Measurements from ENCODE around the gene MYO5A. TPM values are rescaled to one million over a fixed set of nuclear protein-coding genes. Genes with fewer than 3 reads are reported as not detected.
"Not testable (repeated sequence)": the region's sequence is repeated elsewhere in the genome, so short reads cannot be mapped to it uniquely, and the experiment has no call there.

MYO5A gene
- total RNA-seq, 1 donor from 2014 or later: 9.4 TPM

- Histone ChIP-seq H3K4me3 (ENCODE audit: low read length in 3 of 3) (peak overlapping the region in 1 of 3 donors; percentile 86), H3K9ac (ENCODE audit: low read depth in 1 of 3, low read length in 3 of 3) (peak overlapping the region in 1 of 3 donors; percentile 41), H3K27ac (ENCODE audit: low read depth, low read length) (peak overlapping the region; percentile 93), H3K4me1 (ENCODE audit: control insufficient read depth in 3 of 3, insufficient read depth in 3 of 3, low read length in 3 of 3) (peaks cover 23 to 35% (median 27%) of the 10 kb centered on the region in 3 donors)
- H3K36me3 ChIP-seq (ENCODE audit: control insufficient read depth in 3 of 3, insufficient read depth in 3 of 3, low read length in 3 of 3); H3K27me3 ChIP-seq (ENCODE audit: control insufficient read depth in 3 of 3, insufficient read depth in 3 of 3, low read length in 3 of 3); H3K9me3 ChIP-seq (ENCODE audit: control insufficient read depth in 3 of 3, low read length in 3 of 3): not testable (repeated sequence)
Measured at GRCh38 chr15:52565417-52566358, 37.0 kb upstream of the MYO5A start.

- H3K36me3 ChIP-seq (ENCODE audit: control insufficient read depth in 3 of 3, insufficient read depth in 3 of 3, low read length in 3 of 3): no peaks in the 10 kb centered on the region
- peaks cover 30 to 37% (median 36%) of the 10 kb centered on the region in 3 donors for H3K4me1 ChIP-seq (ENCODE audit: control insufficient read depth in 3 of 3, insufficient read depth in 3 of 3, low read length in 3 of 3)
- H3K27ac ChIP-seq (ENCODE audit: low read depth, low read length): no peak overlapping the region
- H3K9me3 ChIP-seq (ENCODE audit: control insufficient read depth in 3 of 3, low read length in 3 of 3): no peaks in the 10 kb centered on the region
- H3K4me3 ChIP-seq (ENCODE audit: low read length in 3 of 3): no peak overlapping the region
- H3K27me3 ChIP-seq (ENCODE audit: control insufficient read depth in 3 of 3, insufficient read depth in 3 of 3, low read length in 3 of 3): no peaks in the 10 kb centered on the region
- no peak overlapping the region for H3K9ac ChIP-seq (ENCODE audit: low read depth in 1 of 3, low read length in 3 of 3)
Measured at GRCh38 chr15:52563501-52564060, 34.9 kb upstream of the MYO5A start.

GRCh38 chr15:52559575-52559974 is 30.9 kb upstream of the MYO5A start:
- peaks cover 0 to 8% (median 5%) of the 10 kb centered on the region in 3 donors for H3K36me3 ChIP-seq (ENCODE audit: control insufficient read depth in 3 of 3, insufficient read depth in 3 of 3, low read length in 3 of 3)
- no peaks in the 10 kb centered on the region for H3K9me3 ChIP-seq (ENCODE audit: control insufficient read depth in 3 of 3, low read length in 3 of 3)
- H3K9ac ChIP-seq (ENCODE audit: low read depth in 1 of 3, low read length in 3 of 3): no peak overlapping the region
- H3K27me3 ChIP-seq (ENCODE audit: control insufficient read depth in 3 of 3, insufficient read depth in 3 of 3, low read length in 3 of 3): no peaks in the 10 kb centered on the region
- no peak overlapping the region for H3K27ac ChIP-seq (ENCODE audit: low read depth, low read length)
- H3K4me1 ChIP-seq (ENCODE audit: control insufficient read depth in 3 of 3, insufficient read depth in 3 of 3, low read length in 3 of 3): peaks cover 12 to 26% (median 25%) of the 10 kb centered on the region in 3 donors
- H3K4me3 ChIP-seq (ENCODE audit: low read length in 3 of 3): no peak overlapping the region

GRCh38 chr15:52559022-52559421 is 30.3 kb upstream of the MYO5A start:
- Histone ChIP-seq H3K4me1 (ENCODE audit: control insufficient read depth in 3 of 3, insufficient read depth in 3 of 3, low read length in 3 of 3) (peaks cover 10 to 23% (median 23%) of the 10 kb centered on the region in 3 donors), H3K9me3 (ENCODE audit: control insufficient read depth in 3 of 3, low read length in 3 of 3) (no peaks in the 10 kb centered on the region)

GRCh38 chr15:52558196-52558595 is 29.5 kb upstream of the MYO5A start:
- H3K4me3 ChIP-seq (ENCODE audit: low read length in 3 of 3): no peak overlapping the region
- no peaks in the 10 kb centered on the region for H3K27me3 ChIP-seq (ENCODE audit: control insufficient read depth in 3 of 3, insufficient read depth in 3 of 3, low read length in 3 of 3)
- H3K4me1 ChIP-seq (ENCODE audit: control insufficient read depth in 3 of 3, insufficient read depth in 3 of 3, low read length in 3 of 3): peaks cover 9 to 24% (median 18%) of the 10 kb centered on the region in 3 donors
- no peaks in the 10 kb centered on the region for H3K9me3 ChIP-seq (ENCODE audit: control insufficient read depth in 3 of 3, low read length in 3 of 3)
- peak overlapping the region; percentile 57 for H3K27ac ChIP-seq (ENCODE audit: low read depth, low read length)
- peak overlapping the region in 1 of 3 donors; percentile 47 for H3K9ac ChIP-seq (ENCODE audit: low read depth in 1 of 3, low read length in 3 of 3)
- peaks cover 0 to 9% (median 5%) of the 10 kb centered on the region in 3 donors for H3K36me3 ChIP-seq (ENCODE audit: control insufficient read depth in 3 of 3, insufficient read depth in 3 of 3, low read length in 3 of 3)

More at GRCh38 chr15:52559022-52559421, 30.3 kb upstream of the MYO5A start:
- H3K36me3 ChIP-seq (ENCODE audit: control insufficient read depth in 3 of 3, insufficient read depth in 3 of 3, low read length in 3 of 3): peaks cover 0 to 9% (median 5%) of the 10 kb centered on the region in 3 donors
- no peak overlapping the region for H3K27ac ChIP-seq (ENCODE audit: low read depth, low read length)
- H3K9ac ChIP-seq (ENCODE audit: low read depth in 1 of 3, low read length in 3 of 3): no peak overlapping the region
- no peak overlapping the region for H3K4me3 ChIP-seq (ENCODE audit: low read length in 3 of 3)
- no peaks in the 10 kb centered on the region for H3K27me3 ChIP-seq (ENCODE audit: control insufficient read depth in 3 of 3, insufficient read depth in 3 of 3, low read length in 3 of 3)

GRCh38 chr15:52557274-52557641 is 28.6 kb upstream of the MYO5A start:
- H3K36me3 ChIP-seq (ENCODE audit: control insufficient read depth in 3 of 3, insufficient read depth in 3 of 3, low read length in 3 of 3): peaks cover under 1 to 11% (median 5%) of the 10 kb centered on the region in 3 donors
- H3K27ac ChIP-seq (ENCODE audit: low read depth, low read length): peak overlapping the region; percentile 74
- no peaks in the 10 kb centered on the region for H3K27me3 ChIP-seq (ENCODE audit: control insufficient read depth in 3 of 3, insufficient read depth in 3 of 3, low read length in 3 of 3)
- H3K9me3 ChIP-seq (ENCODE audit: control insufficient read depth in 3 of 3, low read length in 3 of 3): no peaks in the 10 kb centered on the region
- H3K9ac ChIP-seq (ENCODE audit: low read depth in 1 of 3, low read length in 3 of 3): peak overlapping the region in 2 of 3 donors; percentile 64 to 80
- peaks cover 9 to 24% (median 17%) of the 10 kb centered on the region in 3 donors for H3K4me1 ChIP-seq (ENCODE audit: control insufficient read depth in 3 of 3, insufficient read depth in 3 of 3, low read length in 3 of 3)
- peak overlapping the region in 1 of 3 donors; percentile 73 for H3K4me3 ChIP-seq (ENCODE audit: low read length in 3 of 3)

GRCh38 chr15:52556524-52557273 is 28.0 kb upstream of the MYO5A start:
- H3K27ac ChIP-seq (ENCODE audit: low read depth, low read length): peak overlapping the region; percentile 74
- H3K4me3 ChIP-seq (ENCODE audit: low read length in 3 of 3): peak overlapping the region in 2 of 3 donors; percentile 29 to 73
- peaks cover 10 to 24% (median 17%) of the 10 kb centered on the region in 3 donors for H3K4me1 ChIP-seq (ENCODE audit: control insufficient read depth in 3 of 3, insufficient read depth in 3 of 3, low read length in 3 of 3)

GRCh38 chr15:52552303-52552702 is 23.6 kb upstream of the MYO5A start:
- H3K4me3 ChIP-seq (ENCODE audit: low read length in 3 of 3): no peak overlapping the region
- H3K36me3 ChIP-seq (ENCODE audit: control insufficient read depth in 3 of 3, insufficient read depth in 3 of 3, low read length in 3 of 3): peaks cover 19 to 35% (median 23%) of the 10 kb centered on the region in 3 donors
- H3K9ac ChIP-seq (ENCODE audit: low read depth in 1 of 3, low read length in 3 of 3): no peak overlapping the region
- H3K4me1 ChIP-seq (ENCODE audit: control insufficient read depth in 3 of 3, insufficient read depth in 3 of 3, low read length in 3 of 3): peaks cover 2 to 3% (median 3%) of the 10 kb centered on the region in 3 donors
- H3K27ac ChIP-seq (ENCODE audit: low read depth, low read length): peak overlapping the region; percentile 15
- no peaks in the 10 kb centered on the region for H3K27me3 ChIP-seq (ENCODE audit: control insufficient read depth in 3 of 3, insufficient read depth in 3 of 3, low read length in 3 of 3)
- H3K9me3 ChIP-seq (ENCODE audit: control insufficient read depth in 3 of 3, low read length in 3 of 3): no peaks in the 10 kb centered on the region

More at GRCh38 chr15:52556524-52557273, 28.0 kb upstream of the MYO5A start:
- Histone ChIP-seq H3K9me3 (ENCODE audit: control insufficient read depth in 3 of 3, low read length in 3 of 3) (no peaks in the 10 kb centered on the region), H3K27me3 (ENCODE audit: control insufficient read depth in 3 of 3, insufficient read depth in 3 of 3, low read length in 3 of 3) (no peaks in the 10 kb centered on the region), H3K36me3 (ENCODE audit: control insufficient read depth in 3 of 3, insufficient read depth in 3 of 3, low read length in 3 of 3) (peaks cover 5 to 16% (median 8%) of the 10 kb centered on the region in 3 donors), H3K9ac (ENCODE audit: low read depth in 1 of 3, low read length in 3 of 3) (peak overlapping the region; percentile 13 to 80 (median 64))

GRCh38 chr15:52551762-52552161 is 23.1 kb upstream of the MYO5A start:
- Histone ChIP-seq H3K4me1 (ENCODE audit: control insufficient read depth in 3 of 3, insufficient read depth in 3 of 3, low read length in 3 of 3) (peaks cover 2 to 3% (median 3%) of the 10 kb centered on the region in 3 donors), H3K27me3 (ENCODE audit: control insufficient read depth in 3 of 3, insufficient read depth in 3 of 3, low read length in 3 of 3) (no peaks in the 10 kb centered on the region), H3K9me3 (ENCODE audit: control insufficient read depth in 3 of 3, low read length in 3 of 3) (no peaks in the 10 kb centered on the region), H3K4me3 (ENCODE audit: low read length in 3 of 3) (no peak overlapping the region), H3K36me3 (ENCODE audit: control insufficient read depth in 3 of 3, insufficient read depth in 3 of 3, low read length in 3 of 3) (peaks cover 19 to 35% (median 24%) of the 10 kb centered on the region in 3 donors), H3K9ac (ENCODE audit: low read depth in 1 of 3, low read length in 3 of 3) (no peak overlapping the region), H3K27ac (ENCODE audit: low read depth, low read length) (peak overlapping the region; percentile 15)

Measured in skeletal muscle tissue (tissue), 4 donors.